HT-29 (cell line): ENCODE results near the gene TASL. TPM values are rescaled to one million over a fixed set of nuclear protein-coding genes. Genes with fewer than 3 reads are reported as not detected.
"Not testable (repeated sequence)": the region's sequence is repeated elsewhere in the genome, so short reads cannot be mapped to it uniquely, and the experiment has no call there.

Experiments used
- DNase-seq: peaks from one replicate; pipeline ENCODE4 v3.0.0-alpha.2; 2015; ENCODE audit warnings: low spot score
- small RNA-seq: library from RNA; depleted of rRNA; stranded (forward); fragments of <200 nt; gene quantifications from one replicate; pipeline ENCODE3, GENCODE V24; 2014
- total RNA-seq: library from RNA; depleted of rRNA; stranded (reverse); fragments of >200 nt; shearing (Covaris generic); gene quantifications from 2 replicates; pipeline ENCODE4 v1.2.3, GENCODE V29; 2014; rRNA removed

Gene TASL
- total RNA-seq, 1 experiment from 2014 or later, result not detected

DNA sequence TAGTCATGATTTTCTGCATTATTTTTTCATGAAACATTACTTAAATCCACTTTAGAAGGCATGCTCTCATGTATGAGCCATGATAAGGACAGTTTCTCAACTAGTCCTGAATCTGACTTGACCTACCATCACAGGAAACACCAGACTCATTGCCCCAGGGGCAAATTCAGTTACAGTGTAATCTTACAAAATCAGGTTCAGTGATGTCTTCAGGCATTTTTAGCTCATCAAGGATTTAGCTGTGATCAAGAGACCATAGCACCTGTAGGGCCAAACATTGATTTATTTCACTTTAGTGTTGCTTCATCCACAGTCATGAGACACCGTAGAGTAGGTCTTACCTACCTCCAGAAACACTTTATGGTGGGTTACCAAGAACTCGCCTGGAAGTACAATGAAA lies 3.1 kb upstream of the TASL start:
- no peak for DNase-seq

DNA sequence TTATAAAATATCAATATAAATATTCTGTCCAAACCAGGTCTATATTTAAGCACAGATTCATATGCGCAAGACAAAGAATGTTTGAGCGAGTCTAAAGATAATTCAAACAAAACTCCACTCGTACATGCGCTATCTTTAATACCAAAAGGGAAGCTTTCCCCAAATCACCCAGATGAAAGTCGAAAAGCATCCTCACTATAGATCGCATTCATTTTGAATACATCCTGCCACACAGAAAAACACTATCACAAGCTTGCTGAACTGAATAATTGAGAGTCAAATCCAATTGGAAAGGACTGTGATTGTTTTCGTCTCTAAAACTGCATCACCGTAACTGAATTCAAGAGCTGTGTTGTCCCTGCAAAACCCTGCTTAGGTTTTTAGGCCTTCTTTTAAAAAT lies 685 bp downstream of the TASL start:
- DNase-seq, result no peak

DNA sequence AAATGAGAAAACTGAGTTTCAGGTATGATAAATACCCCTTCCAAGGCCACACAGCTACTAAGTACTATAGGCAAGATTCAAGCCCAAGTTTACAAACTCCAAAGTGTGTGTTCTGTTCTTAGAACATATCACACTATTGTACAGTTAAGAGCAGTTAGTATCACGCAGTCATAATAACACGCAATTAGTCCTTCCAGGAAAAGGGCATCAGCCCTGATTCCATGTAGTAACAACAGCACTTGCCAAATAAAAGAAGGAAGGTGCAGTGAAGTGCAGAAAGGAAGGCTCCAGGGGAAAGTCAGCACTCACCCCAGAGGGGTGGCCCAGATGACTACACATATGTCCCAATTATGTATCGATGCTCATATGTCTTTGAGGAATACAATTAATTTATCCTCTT lies 4.4 kb downstream of the TASL start:
- DNase-seq, result no peak

DNA sequence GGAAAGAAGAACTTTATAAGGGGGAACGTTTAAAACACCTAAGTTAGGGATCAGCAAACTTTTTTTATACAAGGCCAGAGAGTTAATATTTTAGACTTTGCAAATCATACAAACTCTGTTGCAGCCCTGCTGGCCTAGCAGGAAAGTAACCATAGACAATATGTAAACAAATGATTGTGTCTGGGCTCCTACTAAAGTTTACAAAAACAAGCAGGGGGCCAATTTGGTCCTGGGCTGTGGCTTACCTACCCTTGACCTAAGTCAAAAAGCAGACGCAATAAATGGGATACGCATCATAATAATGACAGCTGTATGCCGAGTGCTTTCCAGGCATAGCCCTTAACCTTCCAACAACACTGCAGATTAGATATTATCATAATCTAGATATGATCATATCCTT lies 4.9 kb downstream of the TASL start:
- DNase-seq, result no peak

DNA sequence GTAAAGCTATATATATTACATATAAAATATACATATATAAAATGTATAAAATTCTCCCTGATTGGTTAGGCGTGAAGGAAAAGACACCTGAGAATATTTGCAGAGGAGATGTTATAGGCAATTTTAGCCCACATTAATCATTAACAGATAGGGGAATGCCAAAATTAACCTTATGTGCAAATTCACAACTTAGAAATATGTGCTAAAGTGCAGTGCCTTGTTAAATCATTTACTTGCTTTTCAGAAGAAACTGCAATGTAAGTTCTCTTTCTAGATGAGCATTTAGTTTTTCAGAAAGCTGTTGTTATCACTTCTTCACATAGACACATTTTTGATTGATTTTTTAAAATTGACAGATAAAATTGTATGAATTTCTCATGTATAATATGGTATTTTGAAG lies 5.6 kb downstream of the TASL start:
- DNase-seq, result no peak

DNA sequence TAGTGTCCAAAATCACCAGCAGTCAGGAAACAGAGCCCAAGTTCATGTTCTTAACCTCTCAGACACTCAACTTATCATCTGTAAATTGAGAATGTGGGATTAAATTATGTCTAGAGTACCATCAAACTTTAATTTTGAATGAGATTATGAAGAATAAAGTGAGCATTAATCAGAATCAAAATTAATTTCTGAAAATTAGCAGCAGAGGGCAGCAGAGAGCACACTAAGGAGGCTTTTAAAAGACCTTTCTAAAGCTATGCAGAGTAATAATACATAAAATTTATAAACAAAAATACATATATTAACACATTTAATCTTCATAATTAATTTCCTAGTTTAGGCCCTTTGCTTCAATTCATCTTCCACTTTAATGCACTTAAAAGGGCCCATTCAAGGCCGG lies 7.1 kb downstream of the TASL start:
- DNase-seq, result peak; percentile 25

DNA sequence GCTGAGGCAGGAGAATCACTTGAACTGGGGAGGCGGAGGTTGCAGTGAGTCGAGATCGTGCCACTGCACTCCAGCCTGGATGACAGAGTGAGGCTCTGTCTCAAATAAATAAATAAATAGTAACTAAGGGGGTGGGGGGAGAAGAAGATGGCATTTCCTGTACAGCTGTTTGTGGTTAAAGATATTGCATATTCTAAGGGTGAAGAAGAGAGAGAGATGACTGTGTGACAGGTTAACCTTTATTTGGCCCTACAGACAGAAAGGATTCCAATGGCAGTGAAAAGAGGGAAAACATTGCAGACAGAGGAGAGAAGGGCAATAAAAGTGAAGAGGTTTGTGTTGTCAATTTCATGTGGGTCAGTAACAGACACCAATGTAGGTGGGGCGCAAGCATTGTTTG lies 9.4 kb downstream of the TASL start:
- no peak for DNase-seq

DNA sequence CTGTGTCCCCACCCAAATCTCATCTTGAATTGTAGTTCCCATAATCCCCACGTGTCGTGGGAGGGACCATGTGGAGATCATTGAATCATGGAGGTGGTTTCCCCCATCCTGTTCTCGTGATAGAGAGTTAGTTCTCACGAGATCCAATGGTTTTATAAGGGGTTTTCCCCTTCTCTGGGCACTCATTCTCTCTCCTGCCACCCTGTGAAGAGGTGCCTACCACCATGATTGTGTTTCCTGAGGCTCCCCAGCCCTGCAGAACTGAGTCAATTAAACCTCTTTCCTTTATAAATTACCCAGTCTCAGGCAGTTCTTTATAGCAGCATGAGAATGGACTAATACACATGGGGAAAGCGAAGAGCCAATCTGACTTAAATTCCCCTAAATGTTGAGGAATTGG lies 14.5 kb downstream of the TASL start:
- DNase-seq, result not testable (repeated sequence)

DNA sequence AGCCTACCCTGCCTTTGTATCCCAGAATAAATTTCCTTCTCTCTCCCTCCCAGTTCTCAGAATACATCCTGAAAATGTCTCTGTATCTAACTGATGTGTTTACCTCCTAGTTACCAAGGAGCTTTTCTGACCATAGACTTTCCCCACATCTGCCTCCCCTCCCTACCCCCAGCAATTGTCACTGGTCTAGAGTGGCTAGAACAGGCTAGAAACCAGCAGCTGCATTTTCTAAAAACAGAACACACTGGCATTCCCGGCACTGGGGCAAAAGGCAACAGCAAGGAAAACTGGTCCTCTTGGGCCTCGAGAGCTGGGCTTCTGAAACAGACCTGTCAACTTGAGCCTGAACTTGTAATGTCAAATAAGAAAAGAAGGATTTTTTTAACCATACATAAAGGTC lies 16.4 kb downstream of the TASL start:
- no peak for DNase-seq

DNA sequence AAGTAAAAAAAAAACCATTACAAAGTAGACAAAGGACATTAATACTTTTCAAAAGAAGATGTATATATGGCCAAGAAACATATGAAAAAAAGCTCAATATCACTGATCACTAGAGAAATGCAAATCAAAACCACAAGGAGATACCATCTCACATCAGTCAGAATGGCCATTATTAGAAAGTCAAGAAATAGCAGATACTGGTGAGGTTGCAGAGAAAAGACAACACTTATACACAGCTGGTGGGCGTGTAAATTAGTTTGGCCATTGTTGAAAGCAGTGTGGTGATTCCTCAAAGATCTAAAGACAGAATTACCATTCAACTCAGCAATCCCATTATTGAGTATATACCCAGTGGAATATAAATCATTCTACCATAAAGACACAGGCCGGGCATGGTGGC lies 39.3 kb downstream of the TASL start:
- no peak for DNase-seq

DNA sequence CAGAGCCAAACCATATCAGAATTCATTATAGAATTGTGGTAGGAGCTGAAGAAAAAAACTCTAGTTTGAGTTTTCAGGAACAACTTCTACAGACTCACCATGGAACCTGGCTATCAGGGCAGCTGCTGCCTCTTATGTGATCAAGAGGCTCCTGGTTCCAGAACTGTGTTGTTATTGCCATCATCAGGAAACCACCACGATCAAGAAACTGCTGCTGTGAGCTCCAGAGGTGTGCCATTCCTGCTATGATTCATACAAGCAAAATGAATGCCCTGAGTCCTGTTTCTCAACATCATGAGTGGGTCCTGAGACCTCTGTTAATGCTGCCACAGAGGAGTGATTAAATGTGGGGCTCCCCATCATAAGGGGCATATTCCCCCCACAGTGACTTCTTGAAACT lies 43.7 kb downstream of the TASL start:
- DNase-seq, result no peak

DNA sequence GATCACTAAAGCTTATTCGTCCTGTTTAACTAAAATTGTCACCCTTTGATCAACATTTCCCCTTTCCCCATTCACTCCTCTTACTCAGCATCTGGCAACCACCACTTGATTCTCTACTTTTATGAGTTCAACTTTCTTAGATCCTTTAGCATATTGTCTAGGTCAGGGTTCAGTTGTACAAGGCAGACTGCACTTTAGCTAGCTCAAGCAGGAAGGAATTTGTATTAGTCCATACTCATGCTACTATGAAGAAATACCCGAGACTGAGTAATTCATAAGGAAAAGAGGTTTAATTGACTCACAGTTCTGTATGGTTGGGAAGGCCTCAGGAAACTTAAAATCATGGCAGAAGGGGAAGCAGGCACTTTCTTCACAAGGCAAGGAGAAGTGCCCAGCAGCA lies 44.3 kb downstream of the TASL start:
- DNase-seq, result no peak

DNA sequence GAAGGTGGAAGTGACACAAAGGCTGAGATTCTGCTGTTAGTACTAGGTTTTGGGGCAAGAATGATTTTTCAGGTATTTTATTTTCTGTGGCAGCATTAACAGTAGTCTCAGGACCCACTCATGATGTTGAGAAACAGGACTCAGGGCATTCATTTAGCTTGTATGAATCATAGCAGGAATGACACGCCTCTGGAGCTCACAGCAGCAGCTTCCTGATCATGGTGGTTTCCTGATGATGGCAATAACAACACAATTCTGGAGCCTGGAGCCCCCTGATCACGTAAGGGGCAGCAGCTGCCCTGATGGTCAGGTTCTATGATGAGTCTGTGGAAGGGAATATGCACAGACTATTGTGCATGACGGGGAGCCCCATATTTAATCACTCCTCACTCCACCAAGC lies 47.0 kb downstream of the TASL start:
- DNase-seq, result no peak

DNA sequence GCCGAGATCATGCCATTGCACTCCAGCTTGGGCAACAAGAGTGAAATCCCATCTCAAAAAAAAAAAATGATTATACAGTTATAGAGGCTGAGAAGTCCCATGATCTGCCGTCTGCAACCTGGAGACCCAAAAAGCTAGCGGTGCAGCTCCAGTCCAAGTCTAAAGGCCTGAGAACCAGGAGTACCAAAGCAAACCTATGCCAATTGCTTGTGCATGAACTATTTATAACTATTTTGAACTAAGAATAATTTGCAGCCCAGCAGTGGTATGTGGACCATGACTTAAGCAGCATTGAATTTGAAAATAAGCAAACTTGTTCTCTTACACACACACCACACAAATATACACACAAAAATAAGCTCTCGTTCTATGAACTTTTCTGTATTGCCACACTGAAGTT lies 51.8 kb downstream of the TASL start:
- no peak for DNase-seq

DNA sequence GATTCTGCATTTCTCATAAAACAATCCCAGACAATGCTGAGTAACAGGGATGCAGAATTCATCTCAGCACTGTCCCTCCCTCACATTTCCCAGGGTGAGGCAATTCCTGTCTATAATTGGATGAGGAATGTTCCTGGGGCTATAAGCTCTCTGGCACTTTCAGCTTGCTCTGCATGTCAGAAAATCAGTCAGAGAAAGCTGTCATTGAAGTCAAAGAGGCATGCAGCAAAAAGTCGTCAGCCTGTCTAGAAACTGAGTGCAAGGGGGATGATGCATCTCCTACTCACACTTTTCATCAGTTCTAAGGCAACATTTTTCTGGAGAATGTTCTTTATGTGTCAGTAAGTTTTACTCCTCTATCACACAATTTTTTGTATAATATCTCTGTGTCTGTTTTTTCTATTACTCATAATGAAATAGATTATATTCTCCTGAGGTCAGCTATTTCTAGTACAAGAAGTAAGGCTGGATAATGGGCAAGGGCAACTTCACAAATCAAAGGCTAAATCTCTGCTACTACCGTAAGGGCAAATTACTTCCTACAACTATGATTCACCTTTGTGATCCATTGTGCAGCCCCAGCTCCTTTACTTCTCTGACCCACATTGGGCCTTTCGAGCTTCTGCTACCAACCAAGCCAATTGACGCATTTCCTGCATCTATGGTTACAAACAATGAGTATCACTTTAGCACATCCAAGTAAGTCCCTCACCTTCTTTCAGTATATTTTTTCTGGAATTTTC lies 56.0 kb downstream of the TASL start:
- DNase-seq, result no peak

DNA sequence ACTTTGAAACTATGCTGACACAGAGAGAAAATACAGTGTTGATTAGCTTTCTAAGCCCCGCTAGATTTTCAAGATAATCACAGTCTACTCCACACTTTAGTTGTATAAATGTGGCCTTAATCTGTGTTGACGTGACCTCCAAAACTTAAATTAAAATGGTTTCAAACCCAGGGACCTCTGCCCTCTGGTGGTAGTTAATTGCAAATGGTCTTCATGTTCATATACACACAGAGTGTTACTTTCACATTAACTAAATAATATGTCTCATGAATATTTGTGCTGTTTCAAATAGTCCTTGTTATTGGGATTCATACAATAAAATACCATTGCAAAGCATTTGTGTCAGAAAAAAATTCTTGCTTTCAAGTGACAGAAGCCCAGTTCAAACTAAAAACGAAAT lies 64.3 kb downstream of the TASL start:
- DNase-seq, result peak; percentile 4

Small RNAs within 50 kb of the gene (small RNA-seq; reads per million reads assigned to genes)
- not detected for gene CKS1BP6

Other genes starting within 250 kb of the TASL start
- gene GK, start 75.7 kb upstream of the TASL start, total RNA-seq, result 1.2 and 1.5 TPM in 2 replicates